DMS153 treated with DMSO at 0.1 percent for 48 hours (cell line): ENCODE measurements around the gene PPP4R4.
"Not testable (repeated sequence)": the region's sequence is repeated elsewhere in the genome, so short reads cannot be mapped to it uniquely, and the experiment has no call there.

Experiments
- DNase-seq: peaks from one replicate; lab custom pipeline; 2025; ENCODE audit not compliant: unreplicated experiment; lab: John Stamatoyannopoulos, UW

Gene PPP4R4

DNA sequence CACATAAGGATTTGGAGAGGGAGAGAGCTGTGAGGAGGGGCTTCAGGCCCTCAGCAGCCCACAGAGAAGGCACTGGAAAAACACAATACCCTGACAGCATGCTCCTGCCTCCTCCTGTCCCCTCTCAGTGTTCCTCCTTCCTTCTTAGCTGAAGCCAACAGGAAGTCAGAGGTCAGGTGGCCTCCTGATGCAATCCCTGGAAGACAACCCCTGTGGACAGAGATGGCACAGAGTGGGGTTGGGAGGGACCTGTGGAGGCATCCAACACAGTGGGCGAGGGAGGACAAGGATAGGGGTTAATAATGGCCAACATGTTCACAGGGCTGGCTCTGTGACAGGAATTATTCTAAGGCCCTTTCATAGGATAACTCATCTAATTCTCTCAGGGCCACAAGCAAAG, 29.4 kb upstream of the PPP4R4 start:
- no peak for DNase-seq

DNA sequence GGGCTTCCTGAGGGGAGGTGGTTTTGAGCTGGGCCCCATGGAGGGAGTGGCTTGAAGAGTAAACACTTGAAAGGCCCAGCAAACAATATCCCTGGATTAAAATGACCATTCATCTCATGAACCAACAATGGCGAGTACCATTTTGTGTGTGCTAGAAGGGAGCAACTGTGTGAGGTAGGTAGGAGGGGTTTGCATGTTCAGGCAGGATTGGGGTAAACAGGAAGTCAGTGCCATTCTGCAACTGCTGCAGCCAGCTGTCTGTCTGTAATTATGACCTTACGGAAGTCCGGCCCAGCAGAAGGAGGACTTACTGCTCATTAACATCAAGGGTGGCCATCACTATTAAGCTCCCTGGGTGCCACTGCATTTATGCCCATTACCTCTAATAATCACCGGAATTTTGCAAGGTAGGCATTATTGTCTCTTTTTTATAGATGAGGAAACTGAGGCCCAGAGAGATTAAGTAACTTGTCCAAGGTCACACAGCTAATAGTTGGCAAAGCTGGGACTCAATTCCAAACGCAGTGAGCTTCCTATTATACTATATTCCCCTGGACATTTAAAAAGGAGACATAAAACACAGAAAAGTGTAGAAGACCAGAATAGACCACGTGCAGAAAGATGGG, 28.1 kb upstream of the PPP4R4 start:
- DNase-seq: peak; percentile 49

DNA sequence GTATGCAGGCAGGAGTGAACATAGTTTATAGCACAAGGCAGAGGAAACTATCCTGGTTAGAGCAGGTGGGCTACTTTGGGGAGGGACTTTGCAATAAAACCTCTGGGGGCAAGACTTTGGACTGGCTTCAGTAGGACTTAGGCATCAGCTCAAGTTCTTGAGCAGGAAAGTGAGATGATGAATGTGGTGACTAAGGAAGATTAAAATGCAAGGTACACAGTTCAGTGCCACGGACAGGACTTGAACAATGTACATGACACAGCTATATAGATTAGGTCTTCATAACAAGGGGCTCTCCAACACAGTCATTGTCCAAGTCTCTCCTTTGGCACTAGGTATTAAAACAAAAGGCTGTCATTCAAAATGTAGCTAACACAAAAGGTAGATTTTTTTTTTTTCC, 21.4 kb upstream of the PPP4R4 start:
- DNase-seq: no peak

DNA sequence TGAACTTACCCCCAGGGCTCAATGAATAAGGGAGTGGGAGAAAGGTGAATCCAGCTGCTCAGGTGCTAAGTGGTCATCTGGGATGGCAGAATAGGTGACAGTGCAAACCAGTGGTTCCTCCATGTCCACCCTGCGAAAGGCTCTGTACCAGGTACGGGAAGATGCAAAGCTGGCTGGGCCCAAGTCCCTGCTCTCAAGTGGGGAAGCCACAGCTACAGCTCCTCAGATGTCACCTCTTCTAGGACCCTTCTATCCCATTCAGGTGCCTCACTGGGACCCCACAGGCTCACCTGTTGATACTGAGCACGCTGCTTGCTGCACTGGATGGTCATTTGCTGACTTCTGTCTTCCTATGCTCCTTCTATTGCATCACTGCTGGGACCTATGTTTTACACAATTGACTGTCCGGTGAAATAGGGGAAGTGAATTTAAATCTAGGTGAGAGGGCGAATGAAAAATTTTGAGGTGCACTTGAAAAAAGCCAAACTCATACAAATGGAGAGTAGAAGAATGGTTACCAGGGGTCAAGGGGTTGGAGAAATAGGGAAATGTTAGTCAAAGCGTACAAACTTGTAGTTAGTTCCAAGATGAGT, 20.3 kb upstream of the PPP4R4 start:
- DNase-seq: no peak

DNA sequence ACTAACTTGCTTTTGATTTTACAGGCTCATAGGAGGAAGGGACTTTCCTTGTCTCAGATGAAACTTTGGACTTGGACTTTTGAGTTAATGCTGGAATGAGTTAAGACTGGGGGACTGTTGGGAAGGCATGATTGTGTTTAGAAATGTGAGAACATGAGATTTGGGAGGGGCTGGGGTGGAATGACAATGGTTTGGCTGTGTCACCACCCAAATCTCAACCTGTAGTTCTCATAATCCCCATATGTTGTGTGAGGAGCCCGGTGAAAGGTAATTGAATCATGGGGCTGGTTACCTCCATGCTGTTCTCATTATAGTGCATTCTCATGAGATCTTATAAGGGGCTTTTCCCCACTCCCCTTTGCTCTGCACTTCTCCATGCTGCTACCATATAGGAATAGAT, 18.0 kb upstream of the PPP4R4 start:
- not testable (repeated sequence) for DNase-seq

DNA sequence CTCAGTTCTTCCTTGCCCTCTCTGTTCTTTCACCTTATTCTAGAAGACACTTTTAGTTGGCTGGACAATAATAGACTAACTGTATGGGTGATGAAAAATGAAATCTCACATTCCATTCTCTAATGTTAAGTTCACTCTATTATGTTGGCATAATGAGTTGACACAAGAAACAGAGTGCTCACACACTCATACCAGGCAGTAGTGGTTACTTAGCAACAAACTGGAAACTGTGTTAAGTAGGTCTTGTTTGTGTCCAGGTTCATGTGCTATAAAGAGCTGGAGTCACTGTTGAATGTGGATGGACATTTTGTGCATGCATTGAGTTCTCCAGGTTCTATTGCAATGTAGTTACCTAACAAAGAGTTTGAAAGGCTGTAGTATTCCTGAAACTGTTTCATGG, 16.9 kb upstream of the PPP4R4 start:
- DNase-seq: peak; percentile 59

DNA sequence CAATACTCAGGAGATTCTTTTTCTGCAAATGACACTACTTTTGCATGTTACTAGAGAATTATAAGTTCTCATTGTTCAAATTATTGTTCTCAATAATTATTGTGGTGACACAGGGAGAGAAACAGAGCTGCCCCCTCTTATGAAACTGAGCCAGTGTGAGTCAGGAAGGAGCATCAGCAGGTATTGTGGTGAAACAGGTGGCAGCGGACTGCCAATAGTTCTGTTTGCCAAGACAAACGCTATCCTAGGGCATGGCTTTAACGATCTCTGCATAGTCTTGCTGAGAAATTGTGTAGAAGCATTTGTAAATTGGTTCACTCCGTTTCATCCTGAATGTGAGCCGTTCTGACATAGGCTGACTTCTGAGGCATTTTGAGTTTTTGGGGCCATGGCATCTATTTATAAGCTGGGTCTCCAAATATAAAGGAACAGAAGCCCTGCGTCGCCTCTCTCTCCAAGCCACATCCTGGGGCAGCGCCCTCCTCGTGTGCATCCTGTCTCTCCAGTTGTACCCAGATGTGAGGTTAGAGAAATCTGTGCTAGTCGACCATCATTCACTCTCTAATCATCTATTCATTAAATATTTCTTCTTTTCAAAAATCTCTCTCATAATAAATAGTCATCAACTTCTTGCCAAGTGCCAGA, 15.8 kb upstream of the PPP4R4 start:
- DNase-seq: no peak

DNA sequence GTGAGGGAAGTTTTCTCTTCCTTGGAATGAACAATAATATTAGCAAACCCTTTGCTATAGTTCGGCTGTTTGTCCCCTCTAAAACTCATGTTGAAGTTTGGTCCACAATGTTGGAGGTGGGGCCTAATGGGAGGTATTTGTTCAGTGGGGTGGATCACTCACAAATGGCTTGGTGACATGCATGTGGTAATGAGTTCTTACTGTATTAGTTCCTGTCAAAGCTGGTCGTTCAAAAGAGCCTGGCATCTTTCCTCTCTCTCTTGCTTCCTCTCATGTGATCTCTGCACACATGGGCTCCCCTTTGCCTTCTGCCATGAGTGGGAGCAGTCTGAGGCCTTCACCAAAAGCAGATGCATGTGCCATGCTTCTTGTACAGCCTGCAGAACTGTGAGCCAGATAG, 13.1 kb upstream of the PPP4R4 start:
- no peak for DNase-seq

DNA sequence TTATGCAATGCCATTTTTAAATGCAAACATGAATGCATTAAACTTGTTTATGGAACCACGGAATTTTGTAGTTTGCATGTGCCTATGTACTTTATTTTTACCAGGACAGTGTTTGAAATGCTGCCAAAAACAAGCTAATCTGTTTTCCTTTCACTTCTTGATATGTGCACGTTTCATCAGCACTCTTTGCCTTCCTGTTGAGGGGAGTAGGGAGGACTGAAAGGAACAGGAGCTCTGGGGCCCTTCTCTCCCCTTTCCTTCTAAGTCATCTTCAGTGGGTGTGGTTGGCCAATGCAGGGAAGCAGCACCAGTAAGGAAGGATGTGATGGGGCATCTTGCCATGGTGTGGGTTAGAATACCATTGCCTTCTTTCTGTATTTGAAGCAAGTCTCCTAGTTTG, 12.1 kb upstream of the PPP4R4 start:
- no peak for DNase-seq

DNA sequence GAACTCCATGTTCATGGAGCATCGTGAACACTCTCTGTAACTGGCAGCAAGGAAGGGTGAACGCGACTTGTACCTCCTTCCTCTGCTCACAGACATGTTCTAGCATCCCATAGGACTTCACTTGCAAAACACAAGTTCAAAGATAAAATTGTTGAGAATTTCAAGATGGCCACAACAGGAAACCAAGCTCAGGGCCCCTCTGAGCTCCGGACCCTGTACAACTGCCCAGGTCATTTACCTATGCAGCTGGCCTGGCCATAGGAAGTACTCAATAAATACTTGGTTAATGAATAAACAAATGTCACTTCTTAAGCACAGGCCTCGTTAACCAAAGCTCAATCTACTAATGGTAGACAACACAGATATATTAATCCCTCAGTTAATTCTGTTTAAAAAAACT, 11.7 kb upstream of the PPP4R4 start:
- DNase-seq: no peak

DNA sequence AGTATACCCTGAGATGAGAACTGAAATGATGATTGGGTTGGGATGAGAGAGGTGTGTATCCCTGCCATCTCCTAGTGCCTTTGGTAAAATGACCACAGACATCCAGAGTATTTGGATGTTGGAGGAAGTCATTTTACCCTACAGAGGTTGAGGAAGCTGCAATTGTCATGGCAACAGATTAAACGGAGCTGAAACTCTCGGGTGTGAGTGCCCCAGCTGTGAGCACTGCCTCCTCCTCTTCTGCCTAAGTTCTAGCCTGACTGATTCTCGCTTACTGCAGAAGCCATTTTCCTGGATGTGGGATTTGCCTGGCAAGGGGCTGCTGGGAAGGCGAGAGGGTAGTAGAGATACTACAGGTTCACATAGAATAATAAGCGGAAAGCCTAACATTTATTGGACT, 10.3 kb upstream of the PPP4R4 start:
- no peak for DNase-seq

DNA sequence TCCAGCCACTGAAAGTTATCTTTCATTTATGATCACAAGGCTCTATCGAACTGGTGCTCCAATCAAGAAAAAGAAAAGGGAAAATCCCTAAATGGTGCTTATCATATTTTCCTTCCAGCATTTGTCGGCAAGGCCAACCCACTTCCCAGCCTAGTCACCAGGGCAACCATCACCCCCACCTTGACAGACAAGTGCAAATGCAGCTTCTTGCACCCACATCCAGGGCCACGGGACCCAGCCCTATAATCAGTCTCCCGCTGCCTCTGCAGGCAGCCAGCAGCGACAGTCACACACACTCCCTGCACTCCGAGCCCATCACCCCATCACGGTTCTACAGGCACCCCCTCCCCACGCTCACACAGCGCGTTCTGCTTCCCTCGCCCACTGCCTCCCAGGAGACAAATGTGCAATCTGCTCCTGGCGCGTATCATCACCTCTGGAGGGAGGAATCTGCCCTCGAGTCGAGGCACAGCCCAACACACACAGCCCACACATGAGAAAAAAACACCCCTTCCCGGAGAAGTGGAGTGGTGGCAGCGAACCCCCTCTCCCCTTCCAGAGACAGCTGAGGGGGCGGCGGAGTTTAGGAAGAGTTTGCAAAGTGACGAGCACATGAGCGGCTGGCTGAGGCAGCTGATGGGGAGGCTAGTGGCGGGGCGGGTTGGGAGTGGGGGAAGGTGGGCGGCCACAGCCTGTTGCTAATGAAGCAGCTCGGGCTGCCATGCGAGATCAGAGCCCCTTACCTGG, 9.3 kb upstream of the PPP4R4 start:
- no peak for DNase-seq

DNA sequence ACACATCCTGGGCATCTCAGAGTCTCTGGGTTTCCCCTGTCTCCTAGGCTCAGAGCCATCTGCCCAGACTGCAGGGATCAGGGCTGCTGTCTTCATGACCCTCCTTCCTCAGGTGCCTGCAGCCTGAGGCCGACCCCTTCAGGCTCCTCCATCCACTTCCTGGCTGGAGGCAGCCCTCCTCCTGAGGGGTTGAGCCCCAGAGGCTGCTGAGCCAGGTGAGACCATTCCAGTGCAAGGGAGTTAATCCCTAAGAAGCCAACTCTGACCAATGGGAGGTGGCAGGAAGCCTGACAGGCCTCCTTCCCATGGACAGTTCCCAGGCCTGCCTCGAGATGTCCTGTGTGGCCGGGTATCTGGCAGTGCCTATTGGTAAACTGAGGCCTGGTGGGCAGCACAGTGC, 8.4 kb upstream of the PPP4R4 start:
- DNase-seq: no peak

DNA sequence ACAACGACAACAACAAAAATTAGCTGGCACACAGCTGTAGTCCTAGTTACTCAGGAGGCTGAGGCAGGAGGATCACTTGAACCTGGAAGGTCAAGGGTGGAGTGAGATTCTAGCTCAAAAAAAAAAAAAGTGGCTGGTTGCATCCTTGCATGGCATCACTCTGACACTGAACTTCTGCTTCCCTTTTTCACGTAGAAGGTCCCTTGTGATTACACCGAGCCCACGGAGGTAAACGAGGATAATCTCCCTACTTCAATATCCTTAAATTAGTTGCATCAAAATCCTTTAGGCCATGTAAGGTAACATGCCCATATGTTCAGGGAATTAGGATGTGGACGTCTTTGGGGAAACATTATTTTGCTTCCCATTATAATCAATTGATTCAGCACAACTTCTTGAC, 4.0 kb upstream of the PPP4R4 start:
- no peak for DNase-seq

DNA sequence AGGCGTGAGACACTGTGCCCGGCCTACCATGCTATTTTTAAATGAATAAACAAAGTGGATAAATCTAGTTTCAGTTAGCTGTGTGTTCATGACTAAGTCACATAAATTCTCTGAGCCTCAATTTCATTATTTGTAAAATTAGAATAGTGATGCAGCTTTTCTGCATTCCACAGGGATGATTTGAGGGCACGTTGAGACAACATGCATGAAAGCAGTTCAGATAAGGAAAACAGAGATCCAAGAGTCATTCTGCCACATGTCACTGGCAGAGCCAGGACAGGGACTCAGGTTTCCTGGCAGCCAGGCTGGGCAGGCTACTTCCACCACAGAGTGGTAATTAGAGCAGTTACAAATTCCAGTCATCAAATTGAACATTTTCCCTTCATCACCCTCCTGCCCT, 2.9 kb upstream of the PPP4R4 start:
- DNase-seq: no peak

DNA sequence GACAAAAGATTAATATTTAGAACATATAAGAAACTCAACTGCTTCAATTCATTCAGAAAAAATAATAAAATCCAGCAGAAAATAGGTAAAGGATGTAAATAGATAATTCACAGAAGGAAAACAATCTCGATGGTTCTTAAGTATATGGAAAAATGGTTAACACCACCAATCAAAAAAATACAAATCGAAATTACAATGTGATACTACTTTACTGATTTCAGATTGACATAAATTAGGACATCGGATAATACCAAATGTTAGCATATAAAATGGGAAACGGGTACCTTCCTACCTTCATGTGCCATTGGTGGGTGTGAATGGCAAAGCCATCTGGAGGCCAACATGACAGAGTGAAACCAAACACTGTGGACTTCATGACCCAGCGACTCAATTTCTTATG, 1.6 kb upstream of the PPP4R4 start:
- no peak for DNase-seq

DNA sequence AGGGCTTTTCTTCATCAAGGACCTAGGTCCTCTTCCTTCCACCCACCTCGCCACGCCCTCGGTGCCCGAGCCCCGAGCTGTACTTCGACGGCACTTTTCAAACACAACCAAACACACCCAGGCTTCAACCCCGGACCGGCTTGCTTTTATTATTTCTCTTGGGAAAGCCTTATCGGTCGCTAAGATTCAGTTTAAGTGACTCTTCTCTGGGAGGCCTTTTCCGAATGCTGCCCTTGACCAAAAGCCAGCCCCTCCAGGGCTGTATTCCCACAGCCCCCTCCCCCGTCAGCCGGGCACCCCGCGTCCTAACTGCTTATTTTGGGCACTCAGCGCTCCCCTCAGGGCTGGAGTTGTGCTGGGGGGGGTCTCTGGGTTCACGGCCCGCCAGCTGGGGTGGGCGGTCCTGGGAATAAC, 644 bp upstream of the PPP4R4 start:
- no peak for DNase-seq

DNA sequence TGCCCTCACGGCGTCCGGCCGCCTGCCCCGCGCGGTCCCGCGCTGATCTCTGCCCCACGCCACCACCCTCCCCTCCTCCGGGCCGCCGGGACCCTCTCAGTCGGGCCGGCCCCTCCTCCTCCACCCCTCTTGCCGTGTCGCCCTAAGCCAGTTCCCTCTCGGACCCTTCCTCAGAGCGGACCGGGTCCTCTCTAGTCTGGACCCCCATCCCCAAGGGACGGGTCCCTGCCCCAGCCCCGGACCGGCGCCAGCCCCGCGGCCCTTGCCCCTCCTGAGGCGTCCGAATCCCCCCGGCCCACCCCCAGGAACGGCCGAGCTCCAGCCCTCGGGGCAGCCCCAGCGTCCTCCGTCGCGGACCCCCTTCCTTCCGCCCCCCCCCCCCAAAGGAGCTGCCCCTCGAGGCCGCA, 485 bp downstream of the PPP4R4 start:
- DNase-seq: no peak

DNA sequence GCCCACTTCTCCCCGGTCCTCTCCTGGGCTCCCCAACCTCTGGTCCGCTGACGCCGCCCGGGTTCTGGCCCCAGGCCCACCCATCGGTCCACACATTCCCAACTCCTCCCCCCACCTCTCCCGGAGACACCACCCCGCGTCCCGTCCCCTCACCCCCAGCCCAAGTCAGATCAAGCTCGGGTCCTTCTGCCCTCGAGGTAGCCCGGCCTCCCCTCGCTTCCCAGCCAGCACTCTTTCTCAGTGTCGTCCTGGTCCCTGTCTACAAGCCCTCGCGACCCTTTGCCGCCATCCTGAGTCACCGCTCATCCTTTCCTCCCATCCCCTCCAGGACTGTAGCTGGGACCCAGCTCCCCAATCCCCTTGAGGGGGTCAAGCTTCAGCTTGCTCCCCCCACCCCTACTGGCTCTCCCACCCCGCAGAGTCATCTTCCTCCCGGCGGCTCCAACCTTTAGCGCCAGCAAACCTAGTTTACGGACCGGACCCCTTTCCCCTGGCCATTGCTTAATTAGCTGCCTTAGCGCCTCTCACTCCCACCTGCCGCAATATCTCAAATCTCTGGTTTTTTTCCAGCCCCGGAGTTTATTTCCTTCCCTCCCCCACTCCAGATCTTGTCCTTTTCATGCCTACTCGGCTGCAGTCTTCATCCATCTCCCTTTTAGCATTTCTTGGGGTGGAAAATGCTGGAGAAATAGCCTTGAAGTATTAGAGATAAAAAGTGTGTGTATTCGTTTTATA, 1.1 kb downstream of the PPP4R4 start:
- no peak for DNase-seq

DNA sequence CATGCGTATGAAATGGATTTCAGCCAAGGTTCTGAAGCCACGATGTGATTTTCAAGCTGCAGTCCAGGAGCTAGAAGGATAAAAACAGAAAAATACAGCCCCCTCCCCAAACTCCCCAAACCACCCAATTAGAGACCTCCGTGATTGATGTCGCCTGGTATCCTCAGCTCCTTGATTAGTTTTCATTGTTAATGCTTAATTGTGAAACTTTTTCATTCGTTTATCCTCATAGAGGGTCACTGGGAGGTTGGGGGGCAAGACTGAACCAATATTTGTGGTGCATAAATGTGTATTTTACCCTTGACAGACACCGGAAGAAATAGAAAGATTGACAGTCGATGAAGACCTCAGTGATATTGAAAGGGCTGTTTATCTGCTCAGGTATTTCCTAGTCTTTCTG, 1.6 kb downstream of the PPP4R4 start:
- no peak for DNase-seq

DNA sequence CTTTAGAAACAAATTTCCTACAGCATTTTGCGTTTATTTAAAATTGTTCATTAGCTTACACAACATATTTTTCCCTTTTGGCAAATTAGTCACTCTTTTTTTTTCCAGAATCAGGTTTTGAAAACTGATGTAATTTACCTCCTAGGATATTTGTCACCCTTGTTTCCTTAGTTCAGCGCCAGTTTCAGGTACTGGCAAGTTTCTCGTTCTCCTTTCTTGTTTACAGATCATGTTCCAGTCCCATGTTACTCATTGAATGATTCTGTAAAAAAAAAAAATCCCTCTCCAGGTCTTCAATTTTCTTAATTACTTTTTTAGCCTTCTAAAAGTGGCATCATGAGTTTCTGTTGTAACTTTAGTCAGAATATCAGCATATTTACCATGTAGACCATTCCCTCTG, 2.7 kb downstream of the PPP4R4 start:
- DNase-seq: no peak
